ENCODE results near the gene SIRT4. TPM values are rescaled to one million over a fixed set of nuclear protein-coding genes. Genes with fewer than 3 reads are reported as not detected.

Gene SIRT4
- total RNA-seq, 1 donor from 2014 or later = 3.8 TPM

- no peak overlapping the region for H3K9ac ChIP-seq
- H3K79me2 ChIP-seq (ENCODE audit: low read depth) = no peaks in the 10 kb centered on the region
- TF ChIP-seq EZH2 (IDR thresholded peaks at IDR 0.05) (no peak), EZH2phosphoT487 (IDR thresholded peaks at IDR 0.05) (no peak), CTCF (IDR thresholded peaks at IDR 0.05) (no peak)
- H3K4me3 Mint-ChIP-seq = no peak overlapping the region
- H3K4me2 ChIP-seq = no peak overlapping the region
- peaks cover 18% of the 10 kb centered on the region for H3F3A ChIP-seq (ENCODE audit: low read depth)
- H3K27ac ChIP-seq = no peak overlapping the region
- no peak overlapping the region for H2AFZ ChIP-seq (replicated peaks)
- DNase-seq (ENCODE audit: low spot score) = no peak
- no peak overlapping the region for H3K27ac Mint-ChIP-seq
- peaks cover 21% of the 10 kb centered on the region for H3K36me3 Mint-ChIP-seq
- no peak overlapping the region for H3K4me3 ChIP-seq
- peaks cover 10% of the 10 kb centered on the region for H3K27me3 Mint-ChIP-seq (ENCODE audit: insufficient read depth, low read depth)
- no peaks in the 10 kb centered on the region for H3K36me3 ChIP-seq
- peaks cover 13% of the 10 kb centered on the region for H4K20me1 ChIP-seq (ENCODE audit: low read depth)
- H3K9me3 Mint-ChIP-seq = no peaks in the 10 kb centered on the region
- H3K27me3 ChIP-seq = no peaks in the 10 kb centered on the region
- H3K4me1 ChIP-seq = no peaks in the 10 kb centered on the region
- H3K9me3 ChIP-seq (ENCODE audit: low read depth) = no peaks in the 10 kb centered on the region
- peaks cover 13% of the 10 kb centered on the region for H3K4me1 Mint-ChIP-seq
Measured at GRCh38 chr12:120346681-120347080, 44.6 kb downstream of the SIRT4 start.

- H3K4me2 ChIP-seq = no peak overlapping the region
- Mint-ChIP-seq H3K9me3 (no peaks in the 10 kb centered on the region), H3K27me3 (ENCODE audit: insufficient read depth, low read depth) (peaks cover 10% of the 10 kb centered on the region), H3K4me1 (peaks cover 8% of the 10 kb centered on the region), H3K36me3 (peaks cover 27% of the 10 kb centered on the region), H3K27ac (no peak overlapping the region), H3K4me3 (no peak overlapping the region)
- DNase-seq (ENCODE audit: low spot score) = no peak
- peaks cover 13% of the 10 kb centered on the region for H4K20me1 ChIP-seq (ENCODE audit: low read depth)
- no peak overlapping the region for H3K4me3 ChIP-seq
- H3K27me3 ChIP-seq = no peaks in the 10 kb centered on the region
- H3K9me3 ChIP-seq (ENCODE audit: low read depth) = no peaks in the 10 kb centered on the region
- TF ChIP-seq EZH2phosphoT487 (IDR thresholded peaks at IDR 0.05) (no peak), CTCF (IDR thresholded peaks at IDR 0.05) (no peak), EZH2 (IDR thresholded peaks at IDR 0.05) (no peak)
- no peak overlapping the region for H3K27ac ChIP-seq
- no peaks in the 10 kb centered on the region for H3K36me3 ChIP-seq
- no peak overlapping the region for H3K9ac ChIP-seq
- no peak overlapping the region for H2AFZ ChIP-seq (replicated peaks)
- no peaks in the 10 kb centered on the region for H3K4me1 ChIP-seq
- H3F3A ChIP-seq (ENCODE audit: low read depth) = peaks cover 13% of the 10 kb centered on the region
- H3K79me2 ChIP-seq (ENCODE audit: low read depth) = no peaks in the 10 kb centered on the region
Measured at GRCh38 chr12:120347766-120348165, 45.6 kb downstream of the SIRT4 start.

- peaks cover 8% of the 10 kb centered on the region for H3K27me3 Mint-ChIP-seq (ENCODE audit: insufficient read depth, low read depth)
- peaks cover 11% of the 10 kb centered on the region for H3K79me2 ChIP-seq (ENCODE audit: low read depth)
- TF ChIP-seq EZH2phosphoT487 (IDR thresholded peaks at IDR 0.05) = no peak
- no peak overlapping the region for H3K9ac ChIP-seq
- H3K9me3 Mint-ChIP-seq = no peaks in the 10 kb centered on the region
- no peaks in the 10 kb centered on the region for H3K27me3 ChIP-seq
- peaks cover 17% of the 10 kb centered on the region for H3K36me3 ChIP-seq
- H2AFZ ChIP-seq (replicated peaks) = no peak overlapping the region
- H3K4me3 Mint-ChIP-seq = no peak overlapping the region
- DNase-seq (ENCODE audit: low spot score) = no peak
- peaks cover 23% of the 10 kb centered on the region for H4K20me1 ChIP-seq (ENCODE audit: low read depth)
- H3K36me3 Mint-ChIP-seq = peaks cover 33% of the 10 kb centered on the region
- H3K9me3 ChIP-seq (ENCODE audit: low read depth) = no peaks in the 10 kb centered on the region
- H3K4me2 ChIP-seq = no peak overlapping the region
- no peak overlapping the region for H3K27ac Mint-ChIP-seq
- H3K27ac ChIP-seq = no peak overlapping the region
- no peaks in the 10 kb centered on the region for H3K4me1 ChIP-seq
- peaks cover 12% of the 10 kb centered on the region for H3F3A ChIP-seq (ENCODE audit: low read depth)
- no peak overlapping the region for H3K4me3 ChIP-seq
- H3K4me1 Mint-ChIP-seq = no peaks in the 10 kb centered on the region
Measured at GRCh38 chr12:120350576-120351350, 48.6 kb downstream of the SIRT4 start.

GRCh38 chr12:120352117-120352516 is 50.0 kb downstream of the SIRT4 start:
- Histone ChIP-seq H4K20me1 (ENCODE audit: low read depth) (peaks cover 37% of the 10 kb centered on the region), H3K79me2 (ENCODE audit: low read depth) (peaks cover 17% of the 10 kb centered on the region), H3K4me3 (no peak overlapping the region), H3K27ac (no peak overlapping the region), H3K4me1 (no peaks in the 10 kb centered on the region), H3F3A (ENCODE audit: low read depth) (peaks cover 23% of the 10 kb centered on the region), H3K36me3 (peaks cover 22% of the 10 kb centered on the region), H3K9ac (no peak overlapping the region), H3K4me2 (no peak overlapping the region), H3K9me3 (ENCODE audit: low read depth) (no peaks in the 10 kb centered on the region), H3K27me3 (no peaks in the 10 kb centered on the region), H2AFZ (replicated peaks) (no peak overlapping the region)
- TF ChIP-seq EZH2phosphoT487 (IDR thresholded peaks at IDR 0.05) = no peak
- TF ChIP-seq CTCF (IDR thresholded peaks at IDR 0.05) = no peak
- no peak for TF ChIP-seq EZH2 (IDR thresholded peaks at IDR 0.05)
- Mint-ChIP-seq H3K27me3 (ENCODE audit: insufficient read depth, low read depth) (peaks cover 6% of the 10 kb centered on the region), H3K36me3 (peaks cover 33% of the 10 kb centered on the region), H3K4me1 (peaks cover 10% of the 10 kb centered on the region), H3K4me3 (no peak overlapping the region), H3K9me3 (no peaks in the 10 kb centered on the region), H3K27ac (no peak overlapping the region)
- DNase-seq (ENCODE audit: low spot score) = no peak
